Measurements from ENCODE around the gene KDM4C.
"Not testable (repeated sequence)": the region's sequence is repeated elsewhere in the genome, so short reads cannot be mapped to it uniquely, and the experiment has no call there.

DNA sequence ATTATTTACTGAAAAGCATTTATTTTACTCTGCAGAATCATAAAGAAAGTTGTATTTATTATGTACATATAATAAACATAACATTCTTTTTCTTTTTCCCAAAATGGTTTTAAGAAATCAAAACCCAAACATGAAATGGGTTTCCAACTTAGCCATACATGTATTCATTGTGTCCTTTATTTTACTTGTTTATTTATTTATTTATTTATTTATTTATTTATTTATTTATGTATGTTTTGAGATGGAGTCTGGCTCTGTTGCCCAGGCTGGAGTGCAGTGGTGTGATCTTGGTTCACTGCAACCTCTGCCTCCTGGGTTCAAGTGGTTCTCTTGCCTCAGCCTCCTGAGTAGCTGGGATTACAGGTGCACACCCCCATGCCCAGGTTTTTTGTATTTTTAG, 273.2 kb downstream of the KDM4C start:
- TF ChIP-seq, protein P1, sequence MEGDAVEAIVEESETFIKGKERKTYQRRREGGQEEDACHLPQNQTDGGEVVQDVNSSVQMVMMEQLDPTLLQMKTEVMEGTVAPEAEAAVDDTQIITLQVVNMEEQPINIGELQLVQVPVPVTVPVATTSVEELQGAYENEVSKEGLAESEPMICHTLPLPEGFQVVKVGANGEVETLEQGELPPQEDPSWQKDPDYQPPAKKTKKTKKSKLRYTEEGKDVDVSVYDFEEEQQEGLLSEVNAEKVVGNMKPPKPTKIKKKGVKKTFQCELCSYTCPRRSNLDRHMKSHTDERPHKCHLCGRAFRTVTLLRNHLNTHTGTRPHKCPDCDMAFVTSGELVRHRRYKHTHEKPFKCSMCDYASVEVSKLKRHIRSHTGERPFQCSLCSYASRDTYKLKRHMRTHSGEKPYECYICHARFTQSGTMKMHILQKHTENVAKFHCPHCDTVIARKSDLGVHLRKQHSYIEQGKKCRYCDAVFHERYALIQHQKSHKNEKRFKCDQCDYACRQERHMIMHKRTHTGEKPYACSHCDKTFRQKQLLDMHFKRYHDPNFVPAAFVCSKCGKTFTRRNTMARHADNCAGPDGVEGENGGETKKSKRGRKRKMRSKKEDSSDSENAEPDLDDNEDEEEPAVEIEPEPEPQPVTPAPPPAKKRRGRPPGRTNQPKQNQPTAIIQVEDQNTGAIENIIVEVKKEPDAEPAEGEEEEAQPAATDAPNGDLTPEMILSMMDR (IDR thresholded peaks at IDR 0.05): not testable (repeated sequence)
- not testable (repeated sequence) for TF ChIP-seq POLR2A (IDR thresholded peaks at IDR 0.05)

Measured in thyroid gland (tissue), 4 donors.